Transverse colon (tissue), 3 donors: ENCODE data around the gene ERICH2.

ENCODE experiments used
- CTCF ChIP-seq, 5 experiments: fragments of 200-600 bp in 3 of 5; fragments of 450-650 bp in 2 of 5; sonication (generic) in 3 of 5; IDR thresholded peaks; 1 replicate in 2 of 5; 2 replicates in 3 of 5; pipeline ENCODE4 v1.5.1; 2016 to 2017; ENCODE audit warnings: antibody characterized with exemption in 5 of 5, inconsistent platforms in 3 of 5, mild to moderate bottlenecking in 2 of 5, moderate library complexity in 1 of 5
- EP300 ChIP-seq: sonication (generic); formaldehyde crosslinking; IDR thresholded peaks from one replicate; pipeline ENCODE4 v1.6.1; 2017; ENCODE audit warnings: antibody characterized with exemption, low read depth
- POLR2A ChIP-seq: fragments of 450-650 bp; IDR thresholded peaks from one replicate; pipeline ENCODE4 v1.6.1; 2016; ENCODE audit warnings: antibody characterized with exemption, mild to moderate bottlenecking, moderate library complexity

- TF ChIP-seq POLR2A (no peak), CTCF (IDR thresholded peaks at IDR 0.05) (no peak), EP300 (no peak)
Observed at GRCh38 chr2:170819680-170820664, 49.8 kb downstream of the ERICH2 start.
